Measurements from ENCODE around the gene KAT5.
"Not testable (repeated sequence)": the region's sequence is repeated elsewhere in the genome, so short reads cannot be mapped to it uniquely, and the experiment has no call there.

Gene KAT5

DNA sequence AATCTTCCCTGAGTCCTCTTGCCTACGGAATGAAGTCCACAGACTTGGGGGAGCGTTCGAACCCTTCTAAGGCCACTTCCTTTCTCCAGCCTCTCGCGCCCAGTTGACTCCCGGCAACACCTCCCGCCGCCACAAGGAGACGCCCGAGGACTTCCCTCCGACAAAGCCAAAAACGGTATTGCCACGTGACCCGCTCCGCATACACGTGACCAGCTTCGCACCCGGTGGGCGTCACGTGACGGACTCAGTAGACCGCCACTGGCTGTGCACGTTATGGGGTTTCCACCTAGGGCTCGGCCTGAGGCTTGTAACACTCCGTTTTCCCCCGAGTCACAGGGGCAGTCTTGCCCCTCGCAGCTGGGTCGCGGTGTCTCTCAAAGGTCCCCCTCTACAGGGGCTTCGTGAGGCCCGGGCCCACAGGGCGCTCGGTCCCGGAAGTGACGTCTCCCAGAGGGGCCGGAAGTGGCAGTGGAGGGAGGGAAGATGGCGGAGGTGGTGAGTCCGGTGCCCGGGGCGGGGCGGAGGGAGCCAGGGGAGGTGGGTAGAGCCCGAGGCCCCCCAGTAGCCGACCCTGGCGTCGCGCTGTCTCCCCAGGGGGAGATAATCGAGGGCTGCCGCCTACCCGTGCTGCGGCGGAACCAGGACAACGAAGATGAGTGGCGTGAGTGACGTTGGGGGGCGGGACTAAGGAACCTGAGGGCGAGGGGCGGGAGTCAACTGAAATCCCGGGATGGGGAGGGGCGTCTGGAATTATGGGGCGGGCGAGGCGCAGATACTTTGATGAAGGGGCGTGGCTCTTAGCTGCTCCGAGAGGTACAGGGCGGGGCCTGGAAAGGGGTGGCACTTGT is at the start of gene KAT5:
KAT5 (plus strand) TSS at position 468 of the 848 bp plus-strand sequence; CDS start at position 484, 16 bp downstream.
- Histone ChIP-seq H3K36me3 (ENCODE audit: control insufficient read depth in 5 of 5, insufficient read depth in 5 of 5, low read length in 5 of 5) (peaks cover 0 to 40% (median 36%) of the 10 kb centered on the region in 5 donors), H3K9me3 (ENCODE audit: control insufficient read depth in 5 of 5, low read length in 5 of 5) (no peaks in the 10 kb centered on the region), H3K9ac (ENCODE audit: low read length in 5 of 5) (peak within 1 kb of the TSS; percentile 88 to 95 (median 92)), H3K4me1 (ENCODE audit: control insufficient read depth in 5 of 5, insufficient read depth in 5 of 5, low read length in 5 of 5) (peaks cover 4 to 19% (median 16%) of the 10 kb centered on the region in 5 donors), H3K4me3 (ENCODE audit: low read depth in 1 of 5, low read length in 5 of 5) (peak within 1 kb of the TSS; percentile 79 to 92 (median 84)), H3K27ac (ENCODE audit: low read depth, low read length) (peak within 1 kb of the TSS; percentile 99), H3K27me3 (ENCODE audit: control insufficient read depth in 5 of 5, insufficient read depth in 4 of 5, low read length in 5 of 5) (no peaks in the 10 kb centered on the region)

DNA sequence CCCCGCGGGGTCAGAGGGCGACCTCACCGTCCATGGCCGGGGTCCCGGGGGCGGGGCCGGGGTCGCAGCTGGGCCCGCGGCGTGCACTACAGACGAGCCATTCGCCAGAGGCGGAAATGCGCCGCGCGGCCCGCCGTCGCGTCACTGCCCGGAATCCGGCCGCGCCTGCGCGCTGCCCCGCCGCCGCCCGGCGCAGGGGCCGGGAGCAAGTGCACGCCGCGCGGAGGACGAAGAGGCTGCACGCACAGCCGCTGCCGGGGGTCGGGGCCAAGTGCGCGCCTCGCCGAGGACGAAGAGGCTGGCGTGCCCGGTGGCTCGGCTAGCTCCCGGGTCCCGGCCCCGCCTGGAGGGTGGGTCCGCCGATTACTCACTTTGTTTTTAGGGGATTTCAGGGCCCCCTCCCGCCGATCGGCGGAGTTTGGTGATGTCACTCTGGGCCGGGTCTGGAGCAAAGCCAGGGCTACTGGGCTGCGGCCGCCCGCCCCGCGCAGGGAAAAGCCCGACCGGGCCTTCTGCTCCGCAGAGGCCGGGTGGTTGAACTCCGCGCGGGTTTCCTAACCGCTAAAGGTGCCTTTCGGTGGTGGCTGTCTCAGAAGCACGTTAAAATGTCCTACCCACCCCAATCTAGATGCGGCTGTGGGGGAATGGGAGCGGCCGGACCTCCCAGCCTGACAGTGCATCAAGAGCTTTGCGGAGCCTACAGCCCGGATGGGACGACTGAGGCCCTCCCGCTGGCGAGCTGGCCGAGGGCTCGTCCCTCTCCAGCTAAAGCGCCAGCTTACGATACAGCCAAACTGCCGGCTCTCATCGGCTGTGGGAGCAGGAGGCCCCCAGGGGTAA is 49.0 kb upstream of the KAT5 start, which contains the start of gene RELA:
RELA (minus strand) TSS at position 118 of the 840 bp plus-strand sequence; CDS start at position 34, 84 bp downstream.
- H3K27me3 ChIP-seq (ENCODE audit: control insufficient read depth in 5 of 5, insufficient read depth in 4 of 5, low read length in 5 of 5) = peaks cover 0 to 3% (median 0%) of the 10 kb centered on the region in 5 donors

GRCh38 chr11:65663639-65664200 is 48.3 kb upstream of the KAT5 start:
- Histone ChIP-seq H3K9ac (ENCODE audit: low read length in 5 of 5) (peak overlapping the region; percentile 86 to 99 (median 97)), H3K4me1 (ENCODE audit: control insufficient read depth in 5 of 5, insufficient read depth in 5 of 5, low read length in 5 of 5) (peaks cover 8 to 37% (median 24%) of the 10 kb centered on the region in 5 donors), H3K36me3 (ENCODE audit: control insufficient read depth in 5 of 5, insufficient read depth in 5 of 5, low read length in 5 of 5) (peaks cover 0 to 29% (median 26%) of the 10 kb centered on the region in 5 donors), H3K4me3 (ENCODE audit: low read depth in 1 of 5, low read length in 5 of 5) (peak overlapping the region; percentile 61 to 95 (median 75)), H3K27ac (ENCODE audit: low read depth, low read length) (peak overlapping the region; percentile 100), H3K9me3 (ENCODE audit: control insufficient read depth in 5 of 5, low read length in 5 of 5) (no peaks in the 10 kb centered on the region), H3K27me3 (ENCODE audit: control insufficient read depth in 5 of 5, insufficient read depth in 4 of 5, low read length in 5 of 5) (peaks cover 0 to 3% (median 0%) of the 10 kb centered on the region in 5 donors)

More for the DNA sequence above, 49.0 kb upstream of the KAT5 start, which contains the start of gene RELA:
- H3K9me3 ChIP-seq (ENCODE audit: control insufficient read depth in 5 of 5, low read length in 5 of 5) = no peaks in the 10 kb centered on the region
- H3K4me3 ChIP-seq (ENCODE audit: low read depth in 1 of 5, low read length in 5 of 5) = peak within 1 kb of the TSS; percentile 74 to 97 (median 85)
- H3K9ac ChIP-seq (ENCODE audit: low read length in 5 of 5) = peak within 1 kb of the TSS; percentile 86 to 99 (median 97)
- H3K4me1 ChIP-seq (ENCODE audit: control insufficient read depth in 5 of 5, insufficient read depth in 5 of 5, low read length in 5 of 5) = peaks cover 8 to 37% (median 24%) of the 10 kb centered on the region in 5 donors
- peak within 1 kb of the TSS; percentile 100 for H3K27ac ChIP-seq (ENCODE audit: low read depth, low read length)
- peaks cover 0 to 36% (median 33%) of the 10 kb centered on the region in 5 donors for H3K36me3 ChIP-seq (ENCODE audit: control insufficient read depth in 5 of 5, insufficient read depth in 5 of 5, low read length in 5 of 5)

DNA sequence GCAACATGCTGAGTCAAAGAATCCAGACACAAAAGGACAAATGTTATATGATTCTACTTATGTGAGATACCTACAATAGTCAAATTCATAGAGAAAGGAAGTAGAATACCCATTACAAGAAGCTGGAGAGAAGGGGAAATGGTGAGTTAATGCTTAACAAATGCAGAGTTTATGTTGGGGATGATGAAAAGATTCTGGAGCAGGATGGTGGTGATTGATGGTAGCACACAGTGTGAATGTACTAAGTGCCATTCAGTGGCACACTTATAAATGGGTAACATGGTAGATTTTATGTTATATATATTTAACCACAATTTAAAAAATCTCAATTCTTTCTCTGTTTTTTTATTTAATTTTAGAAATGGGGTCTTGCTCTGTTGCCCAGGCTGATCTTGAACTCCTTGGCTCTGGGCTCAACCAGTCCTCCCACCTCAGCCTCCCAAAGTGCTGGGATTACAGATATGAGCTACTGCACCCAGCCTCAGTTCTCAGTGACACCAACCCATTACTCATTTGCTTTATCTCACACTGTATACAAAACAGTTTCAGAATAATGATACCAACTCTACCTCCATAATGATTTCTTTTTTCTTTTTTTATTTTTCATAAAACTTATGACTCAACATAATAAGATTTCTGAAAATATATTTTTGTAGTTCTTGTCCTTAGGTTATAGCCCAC is 39.7 kb upstream of the KAT5 start:
- no peaks in the 10 kb centered on the region for H3K36me3 ChIP-seq (ENCODE audit: control insufficient read depth in 5 of 5, insufficient read depth in 5 of 5, low read length in 5 of 5)
- no peak overlapping the region for H3K4me3 ChIP-seq (ENCODE audit: low read depth in 1 of 5, low read length in 5 of 5)
- H3K27ac ChIP-seq (ENCODE audit: low read depth, low read length) = no peak overlapping the region

DNA sequence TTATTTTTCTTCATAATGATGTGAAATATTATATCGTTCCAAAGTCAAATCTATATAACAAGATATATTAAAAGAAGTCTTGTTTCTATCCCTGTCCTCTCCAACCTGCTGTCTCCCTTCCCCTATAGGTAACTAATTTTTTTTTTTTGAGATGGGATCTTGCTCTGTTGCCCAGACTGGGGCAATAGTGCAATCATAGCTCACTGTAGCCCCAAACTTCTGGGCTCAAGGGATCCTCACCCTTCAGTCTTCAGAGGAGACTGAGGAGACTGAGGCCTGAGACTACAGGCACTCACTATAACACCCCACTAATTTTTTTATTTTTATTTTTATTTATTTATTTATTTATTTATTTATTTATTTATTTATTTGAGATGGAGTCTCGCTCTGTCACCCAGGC is 39.1 kb upstream of the KAT5 start:
- no peaks in the 10 kb centered on the region for H3K27me3 ChIP-seq (ENCODE audit: control insufficient read depth in 5 of 5, insufficient read depth in 4 of 5, low read length in 5 of 5)
- H3K4me1 ChIP-seq (ENCODE audit: control insufficient read depth in 5 of 5, insufficient read depth in 5 of 5, low read length in 5 of 5) = no peaks in the 10 kb centered on the region
- no peaks in the 10 kb centered on the region for H3K9me3 ChIP-seq (ENCODE audit: control insufficient read depth in 5 of 5, low read length in 5 of 5)
- no peak overlapping the region for H3K27ac ChIP-seq (ENCODE audit: low read depth, low read length)
- H3K36me3 ChIP-seq (ENCODE audit: control insufficient read depth in 5 of 5, insufficient read depth in 5 of 5, low read length in 5 of 5) = no peaks in the 10 kb centered on the region
- no peak overlapping the region for H3K4me3 ChIP-seq (ENCODE audit: low read depth in 1 of 5, low read length in 5 of 5)
- H3K9ac ChIP-seq (ENCODE audit: low read length in 5 of 5) = no peak overlapping the region

More for the DNA sequence above, 39.7 kb upstream of the KAT5 start:
- Histone ChIP-seq H3K4me1 (ENCODE audit: control insufficient read depth in 5 of 5, insufficient read depth in 5 of 5, low read length in 5 of 5) (no peaks in the 10 kb centered on the region), H3K9ac (ENCODE audit: low read length in 5 of 5) (no peak overlapping the region), H3K27me3 (ENCODE audit: control insufficient read depth in 5 of 5, insufficient read depth in 4 of 5, low read length in 5 of 5) (no peaks in the 10 kb centered on the region), H3K9me3 (ENCODE audit: control insufficient read depth in 5 of 5, low read length in 5 of 5) (no peaks in the 10 kb centered on the region)

- Histone ChIP-seq H3K4me3 (ENCODE audit: low read depth in 1 of 5, low read length in 5 of 5) (no peak overlapping the region), H3K4me1 (ENCODE audit: control insufficient read depth in 5 of 5, insufficient read depth in 5 of 5, low read length in 5 of 5) (no peaks in the 10 kb centered on the region), H3K27ac (ENCODE audit: low read depth, low read length) (no peak overlapping the region), H3K9me3 (ENCODE audit: control insufficient read depth in 5 of 5, low read length in 5 of 5) (no peaks in the 10 kb centered on the region), H3K36me3 (ENCODE audit: control insufficient read depth in 5 of 5, insufficient read depth in 5 of 5, low read length in 5 of 5) (no peaks in the 10 kb centered on the region), H3K27me3 (ENCODE audit: control insufficient read depth in 5 of 5, insufficient read depth in 4 of 5, low read length in 5 of 5) (peaks cover 0 to 4% (median 0%) of the 10 kb centered on the region in 5 donors), H3K9ac (ENCODE audit: low read length in 5 of 5) (no peak overlapping the region)
Measured at GRCh38 chr11:65680192-65680743, 31.8 kb upstream of the KAT5 start.

DNA sequence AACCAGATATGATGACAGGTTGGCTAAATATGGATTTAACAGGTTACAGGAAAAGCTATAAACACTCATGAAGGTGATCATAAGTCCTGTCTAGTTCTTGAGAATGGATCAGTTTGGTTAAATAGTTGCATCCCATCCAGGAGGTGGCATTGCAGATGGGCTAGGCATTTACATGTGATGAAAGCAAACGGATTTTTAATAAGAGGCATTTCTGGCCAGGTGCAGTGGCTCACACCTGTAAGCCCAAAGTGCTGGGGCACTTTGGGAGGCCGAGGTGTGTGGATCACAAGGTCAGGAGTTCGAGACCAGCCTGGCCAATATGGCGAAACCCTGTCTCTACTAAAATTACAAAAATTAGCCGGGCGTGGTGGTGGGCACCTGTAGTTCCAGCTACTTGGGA is 28.6 kb upstream of the KAT5 start:
- H3K9me3 ChIP-seq (ENCODE audit: control insufficient read depth in 5 of 5, low read length in 5 of 5) = not testable (repeated sequence)

DNA sequence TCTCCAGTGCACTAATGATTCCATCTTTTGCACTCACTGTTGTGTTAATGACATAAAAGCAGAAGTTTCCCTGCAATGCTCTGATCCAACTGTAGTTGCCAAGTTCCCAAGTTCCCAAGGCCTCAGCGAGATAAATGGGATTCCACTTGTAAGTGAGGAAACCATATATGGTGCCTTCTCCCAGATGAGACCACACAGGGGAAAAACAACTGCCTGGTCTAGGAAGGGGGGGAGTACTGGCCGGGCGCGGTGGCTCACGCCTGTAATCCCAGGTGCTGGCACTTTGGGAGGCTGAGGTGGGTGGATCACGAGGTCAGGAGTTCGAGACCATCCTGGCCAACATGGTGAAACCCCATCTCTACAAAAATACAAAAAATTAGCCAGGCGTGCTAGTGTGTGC is 26.1 kb upstream of the KAT5 start:
- H3K4me1 ChIP-seq (ENCODE audit: control insufficient read depth in 5 of 5, insufficient read depth in 5 of 5, low read length in 5 of 5) = no peaks in the 10 kb centered on the region
- peaks cover 0 to 4% (median 0%) of the 10 kb centered on the region in 5 donors for H3K27me3 ChIP-seq (ENCODE audit: control insufficient read depth in 5 of 5, insufficient read depth in 4 of 5, low read length in 5 of 5)
- H3K4me3 ChIP-seq (ENCODE audit: low read depth in 1 of 5, low read length in 5 of 5) = no peak overlapping the region
- H3K36me3 ChIP-seq (ENCODE audit: control insufficient read depth in 5 of 5, insufficient read depth in 5 of 5, low read length in 5 of 5) = no peaks in the 10 kb centered on the region
- H3K27ac ChIP-seq (ENCODE audit: low read depth, low read length) = no peak overlapping the region
- no peak overlapping the region for H3K9ac ChIP-seq (ENCODE audit: low read length in 5 of 5)
- H3K9me3 ChIP-seq (ENCODE audit: control insufficient read depth in 5 of 5, low read length in 5 of 5) = no peaks in the 10 kb centered on the region

More for the DNA sequence above, 28.6 kb upstream of the KAT5 start:
- H3K27ac ChIP-seq (ENCODE audit: low read depth, low read length); H3K36me3 ChIP-seq (ENCODE audit: control insufficient read depth in 5 of 5, insufficient read depth in 5 of 5, low read length in 5 of 5); H3K4me1 ChIP-seq (ENCODE audit: control insufficient read depth in 5 of 5, insufficient read depth in 5 of 5, low read length in 5 of 5); H3K27me3 ChIP-seq (ENCODE audit: control insufficient read depth in 5 of 5, insufficient read depth in 4 of 5, low read length in 5 of 5); H3K9ac ChIP-seq (ENCODE audit: low read length in 5 of 5); H3K4me3 ChIP-seq (ENCODE audit: low read depth in 1 of 5, low read length in 5 of 5): not testable (repeated sequence)

GRCh38 chr11:65691847-65692246 is 20.2 kb upstream of the KAT5 start:
- not testable (repeated sequence) for H3K27me3 ChIP-seq (ENCODE audit: control insufficient read depth in 5 of 5, insufficient read depth in 4 of 5, low read length in 5 of 5); H3K9ac ChIP-seq (ENCODE audit: low read length in 5 of 5); H3K4me3 ChIP-seq (ENCODE audit: low read depth in 1 of 5, low read length in 5 of 5); H3K36me3 ChIP-seq (ENCODE audit: control insufficient read depth in 5 of 5, insufficient read depth in 5 of 5, low read length in 5 of 5); H3K27ac ChIP-seq (ENCODE audit: low read depth, low read length); H3K9me3 ChIP-seq (ENCODE audit: control insufficient read depth in 5 of 5, low read length in 5 of 5)
- peaks cover 0 to 17% (median 0%) of the 10 kb centered on the region in 5 donors for H3K4me1 ChIP-seq (ENCODE audit: control insufficient read depth in 5 of 5, insufficient read depth in 5 of 5, low read length in 5 of 5)
